ENCODE data around the gene PRKCZ.

PRKCZ gene

DNA sequence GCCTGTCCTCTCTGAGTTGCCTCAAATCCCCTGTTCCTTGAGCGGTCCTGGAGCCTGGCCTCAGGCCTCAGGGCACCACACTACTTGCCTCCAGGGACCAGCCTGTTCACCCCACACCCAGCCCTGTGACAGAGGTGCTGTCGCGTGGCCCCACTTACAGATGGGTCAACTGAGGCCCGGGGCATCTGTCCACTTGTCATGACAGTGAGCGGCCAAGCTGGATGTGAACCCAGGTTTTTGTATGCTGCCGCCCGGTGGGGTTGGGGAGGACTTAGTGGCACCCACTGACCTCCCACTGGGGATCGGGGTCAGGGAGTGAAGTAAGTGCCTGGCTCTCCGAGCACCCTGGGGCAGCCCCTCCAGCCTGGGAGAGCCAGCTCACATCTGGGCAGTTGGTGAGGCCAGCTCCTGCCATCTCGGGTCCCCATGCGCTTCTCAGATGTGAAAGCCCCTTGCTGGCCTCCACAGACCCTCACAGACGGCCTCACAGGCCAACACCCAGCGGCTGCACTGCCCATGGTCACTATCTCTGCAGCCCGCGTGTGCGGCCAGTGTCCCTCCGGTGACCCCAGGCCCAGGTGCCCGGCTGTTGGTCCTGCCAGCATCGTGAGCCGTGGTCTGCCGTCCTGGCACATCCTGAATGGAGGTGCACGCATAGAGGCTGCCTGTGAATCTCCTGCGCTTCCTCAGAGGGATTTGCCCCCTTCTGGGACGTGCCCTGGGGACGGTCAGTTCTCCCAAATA is 153.6 kb downstream of the PRKCZ start:
- H3K27me3 ChIP-seq (ENCODE audit: control insufficient read depth in 1 of 2, insufficient read depth in 2 of 2, low read length in 2 of 2): no peaks in the 10 kb centered on the region
- H3K27ac ChIP-seq (ENCODE audit: low read depth, low read length): peak overlapping the region; percentile 65
- no peaks in the 10 kb centered on the region for H3K9me3 ChIP-seq (ENCODE audit: low read length)
- peaks cover 47% of the 10 kb centered on the region for H3K4me1 ChIP-seq (ENCODE audit: insufficient read depth, low read length)
- peak overlapping the region in 1 of 2 donors; percentile 52 for H3K4me3 ChIP-seq (ENCODE audit: low read depth in 1 of 2, low read length in 2 of 2)
- no peaks in the 10 kb centered on the region for H3K36me3 ChIP-seq (ENCODE audit: insufficient read depth, low read length)
- H3K9ac ChIP-seq (ENCODE audit: low read length): peak overlapping the region; percentile 44

DNA sequence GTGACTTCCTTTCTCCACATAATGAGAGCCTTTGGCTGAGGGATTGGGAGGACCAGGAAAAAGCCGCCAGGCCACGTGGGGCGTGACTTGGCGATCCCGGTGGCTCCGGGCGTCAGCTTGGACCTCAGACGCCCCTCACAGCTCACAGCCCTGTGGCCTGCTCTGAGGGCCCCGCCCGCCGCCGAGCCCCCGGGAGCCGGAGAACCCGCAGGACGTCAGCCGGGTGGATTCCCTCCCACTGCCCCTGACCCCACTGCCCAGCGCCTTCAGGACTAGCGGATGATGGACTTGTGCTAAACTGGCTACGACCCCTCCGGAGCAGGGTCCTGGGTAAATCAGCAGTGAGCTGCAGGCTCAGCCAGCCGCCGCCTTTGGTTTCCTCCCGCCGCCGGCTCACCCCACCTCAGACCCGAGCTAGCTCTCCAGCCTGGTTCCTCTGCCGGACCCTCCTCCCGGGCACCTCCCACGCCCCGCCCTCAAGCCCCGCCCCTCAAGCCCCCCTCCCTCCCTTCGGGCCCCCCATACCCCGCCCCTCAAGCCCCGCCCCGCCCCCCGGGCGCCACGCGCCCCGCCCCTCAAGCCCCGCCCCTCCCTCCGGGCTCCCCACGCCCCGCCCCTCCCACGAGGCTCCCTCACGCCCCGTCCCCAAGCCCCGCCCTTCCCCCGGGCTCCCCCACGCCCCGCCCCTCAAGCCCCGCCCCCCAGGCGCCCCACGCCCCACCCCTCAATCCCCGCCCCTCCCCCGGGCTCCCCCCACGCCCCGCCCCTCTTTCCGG is 154.4 kb downstream of the PRKCZ start:
- Histone ChIP-seq H3K27me3 (ENCODE audit: control insufficient read depth in 1 of 2, insufficient read depth in 2 of 2, low read length in 2 of 2) (no peaks in the 10 kb centered on the region), H3K4me3 (ENCODE audit: low read depth in 1 of 2, low read length in 2 of 2) (peak overlapping the region; percentile 50 to 52), H3K9ac (ENCODE audit: low read length) (peak overlapping the region; percentile 44), H3K9me3 (ENCODE audit: low read length) (no peaks in the 10 kb centered on the region), H3K36me3 (ENCODE audit: insufficient read depth, low read length) (no peaks in the 10 kb centered on the region), H3K27ac (ENCODE audit: low read depth, low read length) (peak overlapping the region; percentile 65), H3K4me1 (ENCODE audit: insufficient read depth, low read length) (peaks cover 47% of the 10 kb centered on the region)

DNA sequence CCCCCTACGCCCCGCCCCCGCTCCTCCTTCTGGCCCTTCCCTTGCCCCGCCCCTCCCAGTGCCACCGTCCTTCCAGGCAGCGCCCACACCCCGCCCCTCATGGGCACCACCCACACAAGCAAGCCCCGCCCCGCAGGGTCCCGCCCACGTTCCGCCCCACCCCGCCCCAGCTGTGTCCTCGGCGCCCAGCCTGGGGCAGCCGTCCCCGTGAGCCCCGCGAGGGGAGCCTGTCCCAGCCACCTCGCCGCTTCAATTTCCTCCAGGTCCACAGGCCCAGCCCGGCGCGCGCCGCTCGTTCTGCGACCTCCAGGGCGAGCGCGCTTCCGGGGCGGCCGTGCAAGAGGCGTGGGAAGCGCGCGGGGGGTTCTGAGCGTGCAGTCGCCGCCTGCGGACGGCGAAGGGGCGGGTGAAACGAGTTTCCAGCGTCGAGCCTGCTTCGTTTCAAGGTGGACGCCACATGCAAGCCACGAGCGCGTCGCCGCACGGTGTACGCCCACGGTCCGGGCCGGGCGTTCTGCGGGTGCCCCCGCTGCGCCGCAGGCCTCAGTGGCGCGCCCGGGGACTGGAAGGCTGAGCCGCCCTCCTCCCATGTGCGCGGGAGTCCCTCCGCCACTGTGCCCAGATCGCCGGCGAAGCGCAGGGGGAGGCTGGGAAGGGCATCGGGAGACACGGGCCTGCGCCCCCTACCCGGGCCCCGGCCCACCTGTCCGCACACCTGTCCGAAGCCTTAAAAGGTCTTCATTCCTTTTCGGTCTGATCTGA is 155.2 kb downstream of the PRKCZ start:
- Histone ChIP-seq H3K9ac (ENCODE audit: low read length) (no peak overlapping the region), H3K9me3 (ENCODE audit: low read length) (no peaks in the 10 kb centered on the region), H3K27me3 (ENCODE audit: control insufficient read depth in 1 of 2, insufficient read depth in 2 of 2, low read length in 2 of 2) (no peaks in the 10 kb centered on the region), H3K4me1 (ENCODE audit: insufficient read depth, low read length) (peaks cover 41% of the 10 kb centered on the region), H3K27ac (ENCODE audit: low read depth, low read length) (peak overlapping the region; percentile 86), H3K4me3 (ENCODE audit: low read depth in 1 of 2, low read length in 2 of 2) (peak overlapping the region; percentile 14 to 42), H3K36me3 (ENCODE audit: insufficient read depth, low read length) (no peaks in the 10 kb centered on the region)

DNA sequence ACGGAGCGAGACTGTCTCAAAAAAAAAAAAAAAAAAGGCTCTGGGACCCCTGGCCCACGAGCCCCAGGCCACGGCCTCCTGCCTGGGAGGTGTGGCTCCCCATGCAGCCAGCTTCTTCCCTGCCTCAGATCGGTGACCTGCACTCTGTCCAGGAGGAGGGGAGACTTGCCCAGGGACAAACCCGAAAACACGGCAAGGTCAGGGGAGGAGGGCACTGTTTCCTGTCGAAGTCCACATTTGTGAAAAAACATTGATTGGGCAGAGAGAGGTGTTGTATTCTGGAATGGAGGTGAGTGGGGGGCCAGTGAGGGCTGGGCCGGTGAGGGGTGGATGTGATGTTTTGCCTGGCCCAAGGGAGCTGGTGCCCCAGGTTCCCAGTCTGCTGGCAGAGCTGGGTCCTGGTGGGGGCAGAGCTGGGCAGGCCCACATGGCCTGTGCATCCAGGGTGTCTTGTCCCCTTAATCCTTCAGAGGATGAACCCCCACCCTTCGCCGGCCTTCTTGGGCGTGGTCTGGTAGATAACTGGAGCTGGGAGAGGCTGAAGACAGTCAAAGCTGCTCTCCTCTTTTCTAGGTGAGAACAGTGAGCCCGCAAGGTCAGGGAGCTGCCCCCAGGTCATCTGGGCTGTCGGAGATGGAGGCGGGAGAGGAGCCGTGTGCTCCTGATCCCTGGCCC is 156.7 kb downstream of the PRKCZ start:
- no peaks in the 10 kb centered on the region for H3K9me3 ChIP-seq (ENCODE audit: low read length)
- H3K4me1 ChIP-seq (ENCODE audit: insufficient read depth, low read length): peaks cover 42% of the 10 kb centered on the region
- no peaks in the 10 kb centered on the region for H3K36me3 ChIP-seq (ENCODE audit: insufficient read depth, low read length)
- H3K9ac ChIP-seq (ENCODE audit: low read length): peak overlapping the region; percentile 54
- peak overlapping the region; percentile 89 for H3K27ac ChIP-seq (ENCODE audit: low read depth, low read length)
- H3K4me3 ChIP-seq (ENCODE audit: low read depth in 1 of 2, low read length in 2 of 2): no peak overlapping the region
- no peaks in the 10 kb centered on the region for H3K27me3 ChIP-seq (ENCODE audit: control insufficient read depth in 1 of 2, insufficient read depth in 2 of 2, low read length in 2 of 2)

DNA sequence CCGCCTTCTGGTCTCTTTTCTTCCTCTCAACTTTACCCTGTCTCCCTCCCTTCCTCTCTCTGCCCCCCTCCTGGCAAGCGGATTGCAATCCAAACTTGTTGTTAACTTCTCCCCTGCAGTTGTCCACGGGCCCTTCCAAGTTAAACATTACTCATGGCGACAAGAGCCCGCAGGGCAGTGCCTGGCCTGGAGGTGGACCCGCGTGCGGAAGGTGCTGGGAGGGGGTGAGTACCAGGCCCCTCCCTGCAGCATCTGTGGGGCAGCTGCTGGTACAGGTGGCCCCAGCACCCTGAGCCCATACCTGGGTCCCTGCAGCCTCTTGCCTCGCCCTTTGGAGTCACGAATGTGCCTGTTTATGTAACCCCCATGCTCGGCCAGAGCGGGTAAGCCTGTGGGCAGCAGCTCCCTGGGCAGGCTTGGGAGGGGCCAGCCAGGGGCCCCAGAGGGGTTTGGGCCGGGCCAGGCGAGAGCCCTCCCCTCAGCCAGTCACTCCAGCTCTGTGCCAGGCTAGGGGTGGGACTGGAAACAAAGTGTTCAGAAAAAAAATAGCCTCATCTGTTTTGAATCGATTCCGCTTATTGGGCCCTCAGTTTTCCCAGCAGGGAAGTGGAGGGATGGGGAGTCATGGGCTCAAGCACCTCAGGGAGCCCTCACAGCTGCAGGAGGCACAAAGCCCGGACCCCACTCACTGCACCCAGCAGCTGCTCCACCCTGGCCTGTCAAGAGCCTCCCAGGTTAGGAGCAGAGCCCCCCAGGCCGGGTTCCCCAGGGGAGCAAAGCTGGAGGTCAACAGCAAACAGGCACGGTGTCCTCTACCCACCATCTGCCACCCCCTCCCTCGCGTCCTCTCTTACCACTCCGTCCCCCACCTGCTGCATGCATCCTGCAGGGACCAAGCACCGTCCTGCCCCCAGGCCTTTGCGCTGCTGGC is 158.4 kb downstream of the PRKCZ start:
- Histone ChIP-seq H3K27me3 (ENCODE audit: control insufficient read depth in 1 of 2, insufficient read depth in 2 of 2, low read length in 2 of 2) (no peaks in the 10 kb centered on the region), H3K4me1 (ENCODE audit: insufficient read depth, low read length) (peaks cover 55% of the 10 kb centered on the region), H3K4me3 (ENCODE audit: low read depth in 1 of 2, low read length in 2 of 2) (no peak overlapping the region), H3K9ac (ENCODE audit: low read length) (no peak overlapping the region), H3K36me3 (ENCODE audit: insufficient read depth, low read length) (no peaks in the 10 kb centered on the region), H3K9me3 (ENCODE audit: low read length) (no peaks in the 10 kb centered on the region), H3K27ac (ENCODE audit: low read depth, low read length) (peak overlapping the region; percentile 89)

DNA sequence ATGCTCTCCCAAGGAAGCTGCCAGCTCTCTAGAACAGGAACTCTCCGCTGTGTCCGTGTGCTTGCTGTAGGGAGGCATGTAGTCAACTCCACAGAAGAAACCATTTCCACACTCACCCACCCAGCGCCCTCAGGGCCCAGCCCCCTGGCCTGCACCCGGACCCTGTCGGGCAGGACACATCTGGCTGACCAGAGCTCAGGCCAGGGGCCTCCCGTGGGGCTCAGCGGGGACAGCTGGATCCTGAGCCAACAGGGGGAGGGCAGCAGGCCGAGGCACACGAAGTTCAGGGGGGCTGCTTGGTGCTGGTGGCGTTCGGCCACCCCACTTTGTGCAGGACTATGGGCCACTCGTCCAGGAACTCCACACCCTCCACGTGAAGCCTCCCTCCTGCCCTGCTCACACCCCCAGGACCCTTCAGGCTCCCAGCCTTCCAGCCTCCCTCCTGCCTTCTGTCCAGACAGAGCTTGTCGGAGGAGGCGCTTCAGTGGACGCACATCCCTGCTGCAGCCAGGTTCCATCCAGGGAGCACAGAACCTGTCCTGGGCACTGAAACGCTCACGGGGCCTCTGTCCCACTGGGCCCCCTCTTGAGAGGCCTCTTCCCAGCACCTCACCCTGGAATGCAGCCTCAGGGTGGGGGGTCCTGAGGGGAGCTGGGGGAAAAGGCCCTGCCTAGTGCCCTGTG is 159.3 kb downstream of the PRKCZ start:
- H3K27me3 ChIP-seq (ENCODE audit: control insufficient read depth in 1 of 2, insufficient read depth in 2 of 2, low read length in 2 of 2): no peaks in the 10 kb centered on the region
- H3K9me3 ChIP-seq (ENCODE audit: low read length): no peaks in the 10 kb centered on the region
- no peak overlapping the region for H3K4me3 ChIP-seq (ENCODE audit: low read depth in 1 of 2, low read length in 2 of 2)
- H3K4me1 ChIP-seq (ENCODE audit: insufficient read depth, low read length): peaks cover 57% of the 10 kb centered on the region
- no peak overlapping the region for H3K9ac ChIP-seq (ENCODE audit: low read length)
- peak overlapping the region; percentile 89 for H3K27ac ChIP-seq (ENCODE audit: low read depth, low read length)
- H3K36me3 ChIP-seq (ENCODE audit: insufficient read depth, low read length): no peaks in the 10 kb centered on the region

DNA sequence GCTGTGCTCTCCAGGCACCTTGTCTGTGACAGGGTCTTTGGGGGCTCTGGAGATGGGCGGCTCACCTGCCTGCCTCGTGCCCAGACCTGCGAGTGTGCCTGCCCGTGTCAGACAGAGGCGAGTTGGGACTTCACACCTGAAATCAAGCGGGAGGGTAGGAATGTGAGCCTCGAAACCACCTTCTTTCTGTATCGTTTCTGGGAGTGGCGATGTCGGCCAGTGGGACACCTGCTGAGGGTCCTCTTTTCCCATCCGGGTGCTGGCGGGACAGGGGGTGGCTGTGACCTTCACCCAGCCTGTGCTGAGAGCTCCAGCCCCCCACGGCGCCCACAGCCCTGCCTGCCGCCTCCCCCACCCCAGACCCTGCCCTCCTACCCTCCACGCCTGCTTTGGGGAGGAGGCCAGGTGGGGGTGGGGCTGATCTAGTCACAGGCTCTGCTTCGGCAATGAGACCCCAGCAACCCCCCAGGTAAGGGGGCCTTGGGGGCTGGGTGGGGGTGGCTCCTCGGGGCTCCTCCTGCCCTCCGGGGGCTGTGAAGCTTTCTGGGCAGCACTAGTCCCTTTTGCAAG is 160.0 kb downstream of the PRKCZ start:
- Histone ChIP-seq H3K27ac (ENCODE audit: low read depth, low read length) (peak overlapping the region; percentile 89), H3K9me3 (ENCODE audit: low read length) (no peaks in the 10 kb centered on the region), H3K27me3 (ENCODE audit: control insufficient read depth in 1 of 2, insufficient read depth in 2 of 2, low read length in 2 of 2) (no peaks in the 10 kb centered on the region), H3K4me1 (ENCODE audit: insufficient read depth, low read length) (peaks cover 63% of the 10 kb centered on the region), H3K36me3 (ENCODE audit: insufficient read depth, low read length) (no peaks in the 10 kb centered on the region), H3K9ac (ENCODE audit: low read length) (no peak overlapping the region), H3K4me3 (ENCODE audit: low read depth in 1 of 2, low read length in 2 of 2) (no peak overlapping the region)

DNA sequence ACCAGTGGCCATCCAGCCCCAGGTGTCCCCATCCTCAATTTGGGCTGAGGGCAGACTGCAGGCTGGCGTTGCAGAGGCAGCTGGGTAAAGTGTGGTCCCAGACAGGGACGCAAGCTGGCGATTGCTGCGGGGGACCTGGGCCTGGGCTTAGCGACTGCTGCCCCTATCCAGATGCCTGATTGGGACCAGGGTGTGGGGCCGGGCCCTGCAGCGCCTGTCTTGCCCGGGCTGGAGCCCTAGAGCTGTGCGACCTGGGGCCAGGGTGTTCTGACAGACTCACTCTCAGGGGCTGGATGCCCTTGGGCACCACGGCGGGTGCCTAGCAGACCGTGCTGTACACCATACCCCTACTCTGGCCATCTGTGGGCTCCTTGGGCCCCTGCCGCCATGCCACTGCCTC is 160.6 kb downstream of the PRKCZ start:
- no peak overlapping the region for H3K9ac ChIP-seq (ENCODE audit: low read length)
- peaks cover 63% of the 10 kb centered on the region for H3K4me1 ChIP-seq (ENCODE audit: insufficient read depth, low read length)
- H3K9me3 ChIP-seq (ENCODE audit: low read length): no peaks in the 10 kb centered on the region
- H3K4me3 ChIP-seq (ENCODE audit: low read depth in 1 of 2, low read length in 2 of 2): no peak overlapping the region
- no peaks in the 10 kb centered on the region for H3K27me3 ChIP-seq (ENCODE audit: control insufficient read depth in 1 of 2, insufficient read depth in 2 of 2, low read length in 2 of 2)
- no peak overlapping the region for H3K27ac ChIP-seq (ENCODE audit: low read depth, low read length)
- no peaks in the 10 kb centered on the region for H3K36me3 ChIP-seq (ENCODE audit: insufficient read depth, low read length)

DNA sequence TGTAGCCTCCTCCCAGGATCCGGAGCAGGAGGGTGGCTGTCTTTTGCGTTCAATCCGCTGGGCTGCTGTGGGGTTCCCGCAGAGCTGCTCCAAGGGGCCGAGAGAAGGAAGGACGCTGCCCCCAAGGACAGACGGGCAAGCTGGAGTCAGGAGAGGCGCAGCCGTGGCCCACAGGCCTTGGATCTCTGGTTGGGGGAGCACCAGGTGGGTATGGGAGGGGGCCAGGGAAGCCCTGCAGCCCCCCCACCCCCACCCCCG is 162.0 kb downstream of the PRKCZ start:
- Histone ChIP-seq H3K9me3 (ENCODE audit: low read length) (no peaks in the 10 kb centered on the region), H3K4me3 (ENCODE audit: low read depth in 1 of 2, low read length in 2 of 2) (no peak overlapping the region), H3K27ac (ENCODE audit: low read depth, low read length) (peak overlapping the region; percentile 89), H3K4me1 (ENCODE audit: insufficient read depth, low read length) (peaks cover 53% of the 10 kb centered on the region), H3K36me3 (ENCODE audit: insufficient read depth, low read length) (no peaks in the 10 kb centered on the region), H3K27me3 (ENCODE audit: control insufficient read depth in 1 of 2, insufficient read depth in 2 of 2, low read length in 2 of 2) (no peaks in the 10 kb centered on the region), H3K9ac (ENCODE audit: low read length) (no peak overlapping the region)
